GM19463 (cell line): Measurements from ENCODE around the gene KRTAP12-1.

Experiments used
- ATAC-seq: cut with Tn5 transposase; IDR thresholded peaks from one replicate; pipeline ENCODE4 v1.9.1; 2021; ENCODE audit warnings: mild to moderate bottlenecking, moderate library complexity; ENCODE audit not compliant: unreplicated experiment

The KRTAP12-1 gene

DNA sequence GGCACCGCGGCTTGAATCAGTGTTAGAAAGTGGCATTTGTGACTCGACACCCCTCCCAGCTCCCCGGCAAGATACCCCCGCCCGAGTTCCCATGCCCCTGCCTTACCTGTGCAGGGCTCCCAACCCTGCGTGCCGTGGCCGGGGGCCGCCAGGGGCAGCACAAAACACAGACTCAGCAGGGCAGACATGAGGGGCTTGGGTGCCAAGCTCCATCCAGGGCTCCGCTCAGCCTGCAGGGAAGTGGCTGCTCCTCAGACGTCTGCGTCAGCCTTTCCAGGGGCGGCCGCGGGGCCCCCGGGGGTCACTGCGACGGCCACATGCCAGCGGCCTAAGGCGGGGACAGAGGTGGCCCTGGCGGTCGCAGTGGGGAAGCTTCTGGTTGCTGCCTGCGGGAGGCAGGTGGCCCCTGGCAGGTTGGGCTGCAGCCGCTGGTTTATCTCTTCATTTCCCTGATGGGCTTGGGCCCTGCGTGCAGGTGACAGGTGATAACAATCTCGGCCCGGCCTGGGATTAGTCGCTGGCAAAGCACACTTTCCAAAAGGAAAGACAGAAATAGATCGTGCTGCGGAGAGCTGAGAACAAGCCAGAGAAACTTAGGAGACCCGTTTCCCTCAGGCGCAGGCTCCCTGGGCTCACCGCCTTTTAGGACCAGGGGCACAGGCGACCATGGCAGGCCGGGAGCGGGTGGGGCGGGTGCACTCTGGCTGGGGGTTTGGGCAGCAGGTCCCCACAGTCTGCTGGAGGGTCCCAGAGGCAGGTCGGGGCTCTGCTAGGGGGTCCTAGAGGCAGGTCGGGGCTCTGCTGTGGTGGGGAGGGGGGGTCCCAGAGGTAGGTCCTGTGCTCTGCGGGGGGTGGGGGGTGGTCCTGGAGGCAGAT is 29.6 kb upstream of the KRTAP12-1 start, which contains the start of gene TSPEAR:
TSPEAR (minus strand) TSS at position 246 of the 876 bp plus-strand sequence; CDS start at position 188, 58 bp downstream.
- ATAC-seq, result no peak

DNA sequence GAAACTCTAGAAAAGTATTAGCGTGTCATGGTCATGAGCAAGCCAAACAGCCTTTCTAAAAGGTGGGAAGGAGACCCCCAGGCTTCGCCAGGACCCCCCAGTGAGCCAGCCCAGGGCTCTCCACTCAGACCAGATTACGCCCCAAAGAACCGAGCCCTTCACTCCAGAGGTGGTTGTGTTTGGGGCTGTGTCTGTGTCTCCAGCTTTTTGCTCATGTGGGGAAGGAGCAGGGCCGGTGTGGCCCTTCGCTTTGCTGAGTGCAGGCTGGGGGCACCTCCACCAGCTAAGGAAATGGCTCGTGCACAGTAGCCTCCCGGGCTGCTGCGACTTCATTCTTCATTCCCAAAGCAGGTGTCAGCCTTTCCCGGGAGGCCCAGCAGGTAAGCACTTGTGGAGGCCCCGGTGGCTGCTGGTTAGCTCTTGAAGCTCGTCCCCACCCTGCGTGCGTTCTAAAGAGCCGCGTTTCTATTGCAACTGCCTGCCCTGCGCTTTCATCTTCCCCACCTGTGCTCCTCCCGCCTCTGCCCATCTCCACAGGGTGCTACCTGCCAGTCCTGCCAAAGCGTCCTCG is 28.9 kb upstream of the KRTAP12-1 start:
- ATAC-seq, result no peak

DNA sequence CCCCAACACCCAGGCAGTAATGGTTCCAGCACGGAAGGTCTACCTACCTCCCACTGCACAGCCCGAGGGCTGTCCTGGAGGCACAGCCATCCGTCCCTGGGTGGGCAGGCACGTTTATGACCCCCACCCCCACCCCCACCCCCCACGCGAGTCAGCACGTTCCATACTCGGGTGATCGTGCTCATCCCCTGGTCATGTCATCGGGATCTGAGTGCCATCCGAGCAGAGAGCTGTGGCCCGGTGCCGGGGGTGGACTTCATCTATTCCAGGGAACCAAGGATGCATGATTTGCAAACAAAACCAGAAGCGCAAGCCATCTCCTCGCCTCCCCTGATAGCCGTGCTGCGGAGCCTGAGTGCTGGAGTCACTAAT is 28.3 kb upstream of the KRTAP12-1 start:
- ATAC-seq, result no peak

DNA sequence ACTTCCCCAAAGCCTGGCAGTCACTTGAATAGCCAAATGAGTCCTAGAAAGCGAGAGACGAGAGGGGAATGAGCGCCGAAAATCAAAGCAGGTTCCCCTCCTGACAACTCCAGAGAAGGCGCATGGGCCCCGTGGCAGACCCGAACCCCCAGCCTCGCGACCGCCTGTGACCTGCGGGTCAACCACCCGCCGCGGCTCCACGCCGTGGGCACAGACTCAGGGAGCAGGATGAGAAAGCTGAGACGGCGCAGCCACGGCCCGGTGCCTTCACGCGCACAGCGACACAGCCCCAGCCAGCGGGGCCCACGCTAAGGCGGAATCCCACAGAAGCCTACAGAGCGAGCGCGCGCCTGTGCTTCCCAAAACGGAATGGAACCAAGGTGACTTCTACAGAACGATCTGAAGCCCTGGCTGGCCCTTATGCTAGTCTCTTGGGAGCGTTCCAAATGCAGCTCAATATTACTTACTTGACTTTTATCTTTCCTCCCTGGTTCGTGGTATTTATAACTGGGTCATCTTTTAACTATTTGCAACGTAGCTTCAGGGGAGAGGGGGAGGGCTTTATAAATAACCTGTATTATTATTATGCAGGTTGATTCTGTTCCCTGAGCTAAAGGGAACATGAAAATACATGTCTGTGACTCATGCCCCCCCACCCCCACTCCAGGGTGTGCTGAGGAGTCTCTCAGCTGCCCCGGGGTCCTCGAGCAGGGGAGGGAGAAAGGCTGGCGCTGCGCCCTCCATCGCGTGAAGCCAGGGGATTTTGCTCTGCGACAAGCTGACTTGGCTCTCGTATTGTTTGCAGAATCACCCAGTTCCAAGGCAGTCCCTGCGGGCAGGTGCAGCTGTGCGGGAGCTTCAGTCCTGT is 27.7 kb upstream of the KRTAP12-1 start:
- no peak for ATAC-seq

DNA sequence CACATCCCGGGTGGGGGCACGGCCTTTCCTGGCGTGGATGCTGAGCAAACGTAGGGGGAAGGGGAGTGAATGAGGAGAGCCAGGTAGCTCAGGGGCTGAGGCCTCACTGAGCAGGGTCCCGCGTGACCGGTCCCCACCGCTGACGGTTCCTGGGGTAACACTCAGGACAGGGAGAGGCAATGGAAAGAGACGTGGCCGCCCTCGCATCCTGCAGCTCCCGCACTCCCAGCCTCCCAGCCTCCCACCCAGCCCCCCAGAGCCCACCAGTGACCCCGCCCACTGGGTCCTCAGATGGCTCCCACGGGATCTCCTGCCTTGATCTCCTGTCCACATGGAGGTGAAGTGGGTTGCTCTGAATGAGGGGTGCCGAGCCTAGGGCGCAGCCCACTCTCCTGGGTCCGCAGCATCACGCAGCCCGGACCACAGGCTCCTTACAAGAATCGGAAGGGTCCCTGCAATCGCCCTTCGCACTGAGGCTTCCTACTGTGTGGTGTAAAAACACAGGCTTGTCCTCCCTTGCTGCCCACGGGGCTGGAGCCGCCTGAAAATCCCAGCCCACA is 27.0 kb upstream of the KRTAP12-1 start:
- no peak for ATAC-seq

DNA sequence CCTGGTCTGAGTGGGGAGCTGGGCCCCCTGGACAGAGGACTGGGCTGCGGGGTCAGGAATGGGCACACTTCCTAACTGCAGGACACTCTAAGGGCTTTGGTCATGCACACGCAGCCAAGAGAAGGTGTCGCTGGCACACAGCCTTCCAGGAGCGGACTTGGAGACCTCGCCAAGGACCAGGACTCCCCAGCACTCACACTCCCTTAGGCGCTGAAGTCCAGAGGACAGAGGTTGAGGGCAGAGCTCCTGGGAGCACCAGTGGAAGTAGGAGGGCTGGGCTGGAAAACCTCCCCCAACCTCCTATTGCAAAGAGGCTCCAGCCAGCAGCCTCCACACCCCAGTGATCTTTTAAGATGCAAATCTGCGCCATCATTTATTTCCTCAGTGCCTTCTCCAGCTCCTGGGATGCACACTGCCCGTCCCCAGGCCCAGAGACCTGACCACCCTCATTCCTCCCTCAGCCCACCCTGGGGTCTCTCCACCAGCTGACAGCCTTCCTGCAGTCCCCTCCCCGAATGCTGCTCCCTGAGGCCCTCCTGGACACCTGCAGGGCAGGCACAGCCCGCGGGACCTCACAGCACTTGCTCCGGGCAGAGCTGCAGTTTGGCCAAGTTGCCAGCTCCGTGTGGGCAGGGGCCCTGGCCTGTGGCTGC is 26.4 kb upstream of the KRTAP12-1 start:
- ATAC-seq, result no peak

DNA sequence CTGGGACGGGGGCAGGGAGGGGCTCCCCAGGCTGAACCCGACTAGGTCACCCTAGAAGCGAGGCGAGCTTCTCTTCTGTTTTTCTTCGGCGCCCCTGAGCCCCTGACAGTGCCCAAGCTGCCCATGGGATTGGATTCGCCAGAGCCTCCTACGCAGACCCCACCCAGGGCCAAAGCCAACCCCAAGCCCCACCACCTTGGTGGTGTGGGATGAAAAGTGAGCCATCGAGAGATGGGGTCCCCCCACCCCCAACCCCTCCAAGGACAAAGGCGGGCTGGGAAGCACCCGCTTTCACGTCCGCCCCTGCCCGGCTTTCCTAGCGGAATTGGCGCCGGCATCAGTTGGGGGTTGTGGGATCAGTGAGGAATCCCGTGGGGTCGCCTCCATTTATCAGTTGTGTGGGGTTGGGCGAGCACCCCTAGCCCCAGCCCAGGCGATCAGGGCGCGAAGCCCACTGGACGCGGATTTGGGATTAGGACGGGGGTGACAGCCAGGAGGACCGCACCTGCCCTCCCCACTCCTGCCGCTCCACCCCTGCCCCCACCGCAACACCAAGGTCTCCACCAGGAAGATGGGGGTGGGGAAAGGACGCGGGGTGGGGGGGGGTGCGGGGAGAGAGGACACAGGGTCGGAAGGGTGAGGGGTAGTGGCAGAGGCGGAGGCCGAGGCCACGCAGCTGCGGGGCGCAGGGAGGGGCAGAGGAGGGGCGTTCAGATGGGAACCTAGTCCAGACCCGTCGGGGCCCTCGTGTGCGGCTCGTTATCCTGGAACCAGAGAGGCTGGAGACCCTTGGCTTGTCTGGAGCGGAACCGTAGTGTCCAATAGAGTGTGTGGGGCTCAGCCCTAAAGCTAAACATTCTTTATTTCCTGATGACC is 25.0 kb upstream of the KRTAP12-1 start:
- ATAC-seq, result no peak

DNA sequence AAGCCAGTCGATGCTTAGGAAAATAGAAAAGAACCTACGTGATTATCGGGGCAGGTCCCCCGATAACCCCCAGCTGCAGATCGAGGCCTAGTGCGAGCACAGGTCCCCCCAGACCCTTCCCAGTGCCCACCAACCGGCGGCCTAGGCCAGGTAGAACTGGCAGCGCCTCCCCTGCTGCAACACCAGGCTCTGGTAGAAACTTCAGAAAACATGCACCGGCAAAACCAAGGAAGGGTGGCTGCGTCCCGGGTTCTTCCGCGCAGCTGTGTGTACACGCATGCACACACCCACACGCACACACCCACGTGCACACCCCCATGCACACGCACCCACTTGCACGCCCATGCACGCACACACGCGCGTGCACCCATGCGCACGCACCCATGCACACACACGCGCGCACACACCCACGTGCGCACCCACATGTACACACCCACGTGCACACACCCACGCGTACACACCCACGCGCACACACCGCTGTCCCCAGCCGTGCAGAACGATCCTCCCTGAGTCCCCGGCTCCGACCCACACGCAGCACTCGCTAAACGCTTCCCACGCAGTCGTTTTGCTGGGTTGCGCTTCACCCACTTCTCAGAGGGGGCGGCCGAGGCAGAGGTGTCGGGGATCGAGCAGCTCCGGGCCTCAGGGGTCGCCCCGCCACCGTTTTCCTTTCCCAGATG is 24.2 kb upstream of the KRTAP12-1 start:
- no peak for ATAC-seq

DNA sequence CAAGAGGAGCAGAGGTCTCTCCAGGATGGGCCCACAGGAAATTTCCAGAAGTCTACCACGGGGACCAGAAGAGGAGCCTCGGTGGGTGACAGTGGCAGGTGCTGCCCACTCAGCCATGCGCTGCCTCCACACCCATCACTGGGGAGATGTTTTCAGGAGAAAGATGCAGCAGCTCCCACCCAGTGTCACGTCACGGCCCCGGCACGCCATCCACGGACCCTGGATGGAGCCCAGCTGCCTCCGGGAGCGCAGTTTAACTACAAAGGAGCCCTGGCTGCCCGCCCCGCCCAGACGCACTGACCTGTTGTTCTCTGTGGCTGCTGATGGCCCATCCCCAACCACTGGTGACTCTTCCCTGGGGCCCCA is 22.7 kb upstream of the KRTAP12-1 start:
- no peak for ATAC-seq

DNA sequence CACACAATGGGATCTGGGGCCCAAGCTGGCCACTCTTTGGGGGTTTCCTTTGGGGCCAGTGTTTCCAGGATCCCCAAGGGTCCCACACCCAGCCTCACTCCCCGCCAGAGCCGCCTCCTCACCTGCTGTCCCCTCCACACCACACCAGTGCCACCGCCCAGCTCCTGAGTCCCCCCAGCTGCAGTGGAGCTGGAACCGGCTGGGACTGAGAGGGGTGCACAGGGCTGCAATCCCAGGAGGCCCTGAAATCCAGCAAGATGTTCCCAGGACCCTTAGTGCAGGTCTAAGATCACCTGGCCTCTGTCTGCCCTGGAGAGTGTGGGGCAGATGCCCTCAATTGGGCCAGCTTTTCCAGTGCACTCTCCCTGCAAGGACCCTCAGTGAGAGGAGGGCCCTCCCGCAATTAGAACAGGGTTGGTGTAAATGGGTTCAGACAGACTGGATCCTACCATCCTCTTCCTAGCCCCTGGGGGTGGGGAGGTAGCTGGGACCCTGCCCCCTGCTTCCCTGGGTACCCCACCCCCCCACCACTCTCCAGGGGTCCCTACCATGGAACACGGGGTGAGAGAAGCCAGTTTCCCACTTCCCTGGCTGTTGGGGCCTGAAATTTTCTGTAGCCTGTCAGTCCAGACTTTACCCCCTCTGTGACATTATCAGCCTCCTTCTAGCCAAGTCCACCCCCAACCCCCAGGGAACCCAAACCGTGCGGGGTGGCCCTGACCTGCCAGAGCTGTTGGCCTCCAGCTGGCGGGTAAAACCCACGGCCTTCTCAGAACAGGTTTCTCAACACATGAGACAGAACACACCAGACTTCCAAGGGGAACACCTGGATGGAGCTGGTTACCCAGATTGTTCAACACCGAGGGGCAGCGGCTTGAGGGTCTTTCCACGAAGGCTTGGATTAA is 22.0 kb upstream of the KRTAP12-1 start:
- no peak for ATAC-seq

DNA sequence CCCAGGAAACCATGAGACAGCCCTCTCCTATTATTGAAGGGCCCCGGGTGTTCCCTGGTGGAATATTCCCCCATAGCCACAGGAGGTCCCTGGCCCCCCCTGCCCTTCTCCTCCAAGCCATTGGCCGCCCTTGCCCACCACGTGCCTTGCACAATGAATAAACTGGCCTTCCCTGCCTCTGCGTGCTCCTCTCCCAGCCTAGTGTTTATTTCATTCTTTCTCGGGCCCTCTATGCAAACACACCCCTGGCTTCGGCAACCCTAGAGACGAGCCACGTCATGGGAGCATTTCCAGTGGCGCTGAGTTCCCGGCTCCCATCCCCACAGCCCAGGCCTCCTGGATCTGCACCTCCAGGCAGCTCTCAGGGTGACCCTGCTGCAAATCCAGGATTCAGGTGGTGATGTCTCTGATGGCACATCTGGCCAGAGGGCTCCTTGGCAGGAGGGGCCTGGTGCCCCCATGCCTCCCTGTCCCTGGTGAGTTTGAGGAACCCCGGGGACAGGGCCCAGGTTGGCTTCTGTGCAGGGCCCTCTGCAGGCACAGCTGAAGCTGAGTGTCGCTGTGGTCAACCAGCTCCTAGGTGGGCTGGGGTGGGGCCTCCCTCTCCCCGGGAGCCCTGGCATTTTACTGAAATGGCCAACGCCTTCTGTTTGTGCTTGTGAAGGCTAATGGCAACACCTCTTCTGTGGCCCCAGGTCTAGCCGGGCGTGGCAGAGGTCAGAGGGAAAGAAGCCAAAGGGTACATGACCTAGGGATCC is 21.2 kb upstream of the KRTAP12-1 start:
- ATAC-seq, result no peak

DNA sequence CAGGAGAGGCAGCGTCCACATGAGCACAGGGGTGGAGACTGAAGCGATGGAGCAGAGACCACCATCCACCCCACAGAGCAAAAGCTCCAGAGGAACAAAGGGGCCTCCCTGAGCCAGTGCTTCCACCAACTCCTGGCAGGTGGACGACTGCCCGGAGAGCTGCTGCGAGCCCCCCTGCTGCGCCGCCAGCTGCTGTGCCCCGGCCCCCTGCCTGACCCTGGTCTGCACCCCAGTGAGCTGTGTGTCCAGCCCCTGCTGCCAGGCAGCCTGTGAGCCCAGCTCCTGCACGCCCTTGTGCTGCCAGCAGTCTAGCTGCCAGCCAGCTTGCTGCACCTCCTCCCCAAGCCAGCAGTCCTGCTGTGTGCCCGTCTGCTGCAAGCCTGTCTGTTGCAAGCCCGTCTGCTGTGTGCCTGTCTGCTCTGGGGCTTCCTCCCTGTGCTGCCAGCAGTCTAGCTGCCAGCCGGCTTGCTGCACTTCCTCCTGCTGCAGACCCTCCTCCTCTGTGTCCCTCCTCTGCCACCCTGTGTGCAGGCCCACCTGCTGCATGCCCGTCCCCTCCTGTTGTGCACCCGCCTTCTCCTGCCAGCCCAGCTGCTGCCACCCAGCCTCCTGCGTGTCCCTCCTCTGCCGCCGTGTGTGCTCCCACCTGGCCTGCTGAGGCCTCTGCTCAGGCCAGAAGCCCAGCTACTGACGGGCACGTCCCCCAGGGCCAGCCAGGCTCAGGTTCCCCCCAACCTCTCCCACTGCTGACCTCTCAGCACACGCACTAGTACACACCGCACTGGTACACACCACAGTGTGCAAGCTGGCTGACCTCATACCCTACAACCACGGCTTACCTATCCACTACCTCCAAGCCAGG is 20.4 kb upstream of the KRTAP12-1 start:
- no peak for ATAC-seq

DNA sequence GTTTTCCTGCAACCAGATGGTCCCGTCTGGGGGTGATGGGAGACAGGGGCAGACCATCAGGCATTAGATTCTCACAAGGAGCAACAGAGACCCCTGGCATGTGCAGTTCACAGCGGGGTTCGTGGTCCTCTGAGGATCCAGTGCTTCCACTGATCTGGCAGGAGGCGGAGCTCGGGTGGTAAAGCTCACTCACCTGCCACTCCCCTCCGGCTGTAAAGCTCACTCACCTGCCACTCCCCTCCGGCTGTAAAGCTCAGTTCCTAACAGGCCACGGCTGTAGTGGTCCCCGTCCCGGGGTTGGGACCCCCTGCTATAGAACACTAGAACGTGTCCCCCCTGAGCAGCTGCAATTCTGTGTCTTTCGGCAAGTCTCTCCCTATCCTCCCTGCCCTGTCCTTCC is 19.6 kb upstream of the KRTAP12-1 start:
- ATAC-seq, result no peak

DNA sequence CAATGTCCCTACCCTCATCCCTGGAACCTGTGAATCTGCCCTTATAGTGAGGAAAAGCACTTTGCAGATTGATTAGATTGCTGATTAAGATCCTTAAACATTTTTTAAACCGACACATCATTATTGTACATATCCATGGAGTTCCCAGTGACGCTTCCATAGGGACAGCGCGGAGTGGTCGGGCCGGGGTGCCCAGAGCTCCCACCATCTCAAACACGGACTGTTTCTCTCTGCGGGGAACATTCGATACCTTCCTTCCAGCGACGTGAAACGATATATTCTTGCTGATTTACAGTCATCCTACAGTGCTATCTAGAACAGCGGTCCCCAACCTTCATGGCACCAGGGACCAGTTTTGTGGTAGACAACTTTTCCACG is 19.0 kb upstream of the KRTAP12-1 start:
- ATAC-seq, result no peak

DNA sequence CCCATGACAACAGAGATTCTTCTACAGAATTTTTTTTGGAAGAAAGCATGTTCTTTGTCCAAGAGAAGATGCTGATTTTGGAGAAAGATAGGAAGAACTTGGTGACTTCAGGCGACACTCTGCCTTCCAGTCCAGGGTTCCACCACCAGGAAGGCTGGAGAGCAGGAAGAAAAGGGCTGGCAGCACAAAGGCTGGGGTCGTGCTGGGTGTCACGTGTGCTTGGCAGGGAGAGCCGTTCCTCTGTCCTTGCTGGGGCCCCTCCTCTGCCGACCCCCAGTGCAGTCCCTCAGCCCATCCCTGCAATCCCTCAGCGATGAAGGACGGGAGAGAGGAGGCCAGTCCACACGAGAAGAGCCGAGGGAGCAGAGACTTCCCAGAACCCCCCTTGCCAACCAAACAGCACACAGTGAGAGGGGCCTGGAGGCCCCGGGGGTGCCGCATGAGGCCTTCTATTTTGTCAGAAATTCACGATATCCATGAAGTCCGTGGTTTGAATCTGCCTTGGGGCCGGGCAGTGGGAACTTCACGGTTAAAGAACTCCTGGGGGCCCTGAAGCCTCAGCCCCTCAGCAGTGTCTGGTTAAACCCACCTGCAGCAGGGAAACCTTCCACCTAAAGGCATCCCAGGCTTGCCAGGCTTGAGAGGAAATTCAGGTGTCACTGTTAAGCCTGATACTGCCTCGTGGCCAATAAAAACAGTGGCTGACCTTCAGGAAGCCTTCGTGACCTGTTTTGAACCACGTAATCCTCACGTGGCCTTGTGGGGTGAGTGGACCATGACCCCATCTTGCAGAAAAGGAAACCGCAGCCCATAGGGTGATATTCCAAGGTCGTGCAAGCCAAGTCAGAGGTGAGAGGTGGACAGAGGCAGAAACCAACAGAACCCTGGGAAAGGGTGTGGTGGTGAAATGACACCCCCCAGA is 18.4 kb upstream of the KRTAP12-1 start:
- ATAC-seq, result no peak
